ENCODE measurements around the gene PCOLCE2. TPM values are rescaled to one million over a fixed set of nuclear protein-coding genes. Genes with fewer than 3 reads are reported as not detected.

The PCOLCE2 gene
- total RNA-seq, 2 experiments from 2014 or later = not detected

- H3K27ac ChIP-seq (ENCODE audit: low read depth, low read length, poor library complexity, severe bottlenecking) = no peak overlapping the region
- CTCF ChIA-PET (ENCODE audit: unreplicated experiment) = no interaction called here
- TF ChIP-seq CTCF (conservative IDR thresholded peaks at IDR 0.05; ENCODE audit: low read length) (no peak), EZH2phosphoT487 (IDR thresholded peaks at IDR 0.05; ENCODE audit: borderline replicate concordance, low read depth, low read length) (no peak)
- no peaks in the 10 kb centered on the region for H3K9me3 ChIP-seq (ENCODE audit: low read length)
- intact Hi-C loops (cut with micrococcal nuclease; ENCODE audit: unreplicated experiment) = no loop called here
- no peaks in the 10 kb centered on the region for H3K79me2 ChIP-seq (ENCODE audit: insufficient read depth, low read depth, low read length)
- BruUV-seq (replicated peaks) = no TSS peak
- no peak overlapping the region for H3K4me3 ChIP-seq (ENCODE audit: low read depth, low read length, poor library complexity, severe bottlenecking)
- POLR2A ChIA-PET = no interaction called here
- no peaks in the 10 kb centered on the region for H3K9me2 ChIP-seq (ENCODE audit: insufficient read depth, low read length)
- no peaks in the 10 kb centered on the region for H4K20me1 ChIP-seq (ENCODE audit: insufficient read depth, low read length)
- no peak overlapping the region for H2AFZ ChIP-seq (ENCODE audit: low read length)
- H3K36me3 ChIP-seq (ENCODE audit: insufficient read depth, low read length) = no peaks in the 10 kb centered on the region
- DNase-seq (ENCODE audit: low spot score) = no peak
- no peaks in the 10 kb centered on the region for H3K4me1 ChIP-seq (ENCODE audit: insufficient read depth, low read length, poor library complexity, severe bottlenecking)
- no peak overlapping the region for H3K4me2 ChIP-seq (ENCODE audit: low read length)
Observed at GRCh38 chr3:142861926-142862325, 27.0 kb downstream of the PCOLCE2 start.

- ChIA-PET POLR2A (no interaction called here), CTCF (ENCODE audit: unreplicated experiment) (no interaction called here)
- no peaks in the 10 kb centered on the region for H3K9me3 ChIP-seq (ENCODE audit: low read length)
- H3K79me2 ChIP-seq (ENCODE audit: insufficient read depth, low read depth, low read length) = no peaks in the 10 kb centered on the region
- DNase-seq (ENCODE audit: low spot score) = no peak
- no peaks in the 10 kb centered on the region for H3K36me3 ChIP-seq (ENCODE audit: insufficient read depth, low read length)
- H3K9me2 ChIP-seq (ENCODE audit: insufficient read depth, low read length) = no peaks in the 10 kb centered on the region
- no peaks in the 10 kb centered on the region for H4K20me1 ChIP-seq (ENCODE audit: insufficient read depth, low read length)
- TF ChIP-seq EZH2phosphoT487 (IDR thresholded peaks at IDR 0.05; ENCODE audit: borderline replicate concordance, low read depth, low read length) (no peak), CTCF (conservative IDR thresholded peaks at IDR 0.05; ENCODE audit: low read length) (no peak)
- no peak overlapping the region for H3K4me2 ChIP-seq (ENCODE audit: low read length)
- H3K4me3 ChIP-seq (ENCODE audit: low read depth, low read length, poor library complexity, severe bottlenecking) = no peak overlapping the region
- no TSS peak for BruUV-seq (replicated peaks)
- no peaks in the 10 kb centered on the region for H3K4me1 ChIP-seq (ENCODE audit: insufficient read depth, low read length, poor library complexity, severe bottlenecking)
- H2AFZ ChIP-seq (ENCODE audit: low read length) = no peak overlapping the region
- intact Hi-C loops (cut with micrococcal nuclease; ENCODE audit: unreplicated experiment) = no loop called here
- no peak overlapping the region for H3K27ac ChIP-seq (ENCODE audit: low read depth, low read length, poor library complexity, severe bottlenecking)
Observed at GRCh38 chr3:142858043-142858442, 30.8 kb downstream of the PCOLCE2 start.

- peak; percentile 2 for DNase-seq (ENCODE audit: low spot score)
Observed at GRCh38 chr3:142857056-142857455, 31.8 kb downstream of the PCOLCE2 start.

More at GRCh38 chr3:142857056-142857455, 31.8 kb downstream of the PCOLCE2 start:
- Histone ChIP-seq H3K9me2 (ENCODE audit: insufficient read depth, low read length) (no peaks in the 10 kb centered on the region), H3K36me3 (ENCODE audit: insufficient read depth, low read length) (no peaks in the 10 kb centered on the region), H2AFZ (ENCODE audit: low read length) (no peak overlapping the region), H3K4me1 (ENCODE audit: insufficient read depth, low read length, poor library complexity, severe bottlenecking) (no peaks in the 10 kb centered on the region), H3K4me3 (ENCODE audit: low read depth, low read length, poor library complexity, severe bottlenecking) (no peak overlapping the region), H4K20me1 (ENCODE audit: insufficient read depth, low read length) (no peaks in the 10 kb centered on the region), H3K9me3 (ENCODE audit: low read length) (no peaks in the 10 kb centered on the region), H3K4me2 (ENCODE audit: low read length) (no peak overlapping the region), H3K79me2 (ENCODE audit: insufficient read depth, low read depth, low read length) (no peaks in the 10 kb centered on the region), H3K27ac (ENCODE audit: low read depth, low read length, poor library complexity, severe bottlenecking) (no peak overlapping the region)
- intact Hi-C loops (cut with micrococcal nuclease; ENCODE audit: unreplicated experiment) = no loop called here
- POLR2A ChIA-PET = interaction anchor here (0.7 kb wide), 1 partner anchor 303 kb away, joined by 5 read pairs; no protein-coding TSS in a partner anchor
- BruUV-seq (replicated peaks) = no TSS peak
- CTCF ChIA-PET (ENCODE audit: unreplicated experiment) = no interaction called here
- no peak for TF ChIP-seq EZH2phosphoT487 (IDR thresholded peaks at IDR 0.05; ENCODE audit: borderline replicate concordance, low read depth, low read length)
- TF ChIP-seq CTCF (conservative IDR thresholded peaks at IDR 0.05; ENCODE audit: low read length) = peak; percentile 37; the same call in 1 of the 2 replicates
